CD4-positive, alpha-beta T cell treated with Interferon alpha-2 for 1 hour (primary cell): ENCODE measurements around the gene FBXO33.
A peak's percentile ranks its signal among the peaks of the same experiment; 100 is the strongest.

ENCODE experiments used
- DNase-seq, 2 donors: peaks; one replicate each; pipeline ENCODE4 v3.0.0-alpha.2; 2020 to 2022

The FBXO33 gene, protein sequence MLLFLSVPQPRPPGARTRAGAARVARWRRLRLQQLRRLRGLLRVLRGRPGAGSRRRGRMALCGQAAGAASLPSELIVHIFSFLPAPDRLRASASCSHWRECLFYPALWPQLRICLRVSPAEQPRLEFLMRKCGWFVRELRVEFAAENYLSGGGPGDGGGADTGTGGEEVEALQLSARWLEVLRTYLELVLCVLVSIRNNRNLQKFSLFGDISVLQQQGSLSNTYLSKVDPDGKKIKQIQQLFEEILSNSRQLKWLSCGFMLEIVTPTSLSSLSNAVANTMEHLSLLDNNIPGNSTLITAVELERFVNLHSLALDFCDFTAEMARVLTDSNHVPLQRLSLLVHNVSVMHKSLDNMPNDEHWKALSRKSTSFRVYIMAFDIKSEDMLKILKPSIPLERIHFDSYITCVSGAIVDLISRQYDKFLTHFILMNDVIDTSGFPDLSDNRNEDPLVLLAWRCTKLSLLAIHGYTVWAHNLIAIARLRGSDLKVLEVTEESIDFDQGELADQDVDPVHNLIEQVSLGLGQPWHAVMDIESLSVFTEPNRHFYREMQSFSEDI

DNA sequence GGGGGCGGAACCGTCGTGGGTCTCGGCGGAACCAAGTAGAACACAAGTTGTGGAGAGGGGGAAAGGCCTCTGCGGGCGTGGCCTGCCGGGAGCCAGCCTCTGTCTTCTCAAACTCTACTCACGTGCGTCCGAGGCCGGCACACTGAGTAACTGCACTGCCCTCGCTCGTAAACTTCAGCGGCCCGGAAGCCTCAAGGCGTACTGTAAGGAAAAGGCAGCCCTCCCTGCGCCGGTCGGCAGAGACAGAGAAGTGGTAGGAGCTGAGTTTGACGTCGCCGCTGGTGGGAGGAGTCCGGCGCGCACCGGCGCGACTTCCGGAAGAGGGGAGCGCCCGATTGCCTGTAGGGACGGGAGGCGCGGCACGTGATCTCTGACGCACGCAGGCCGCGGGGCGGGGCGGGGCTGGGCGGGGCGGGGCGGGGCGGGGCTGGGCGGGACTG lies at the start of gene FBXO33:
Gene FBXO33 (minus strand): TSS at position 255 of the 440 bp plus-strand sequence. CDS start 271 bp downstream, outside the sequence.
- peak; percentile 97 to 98 for DNase-seq

DNA sequence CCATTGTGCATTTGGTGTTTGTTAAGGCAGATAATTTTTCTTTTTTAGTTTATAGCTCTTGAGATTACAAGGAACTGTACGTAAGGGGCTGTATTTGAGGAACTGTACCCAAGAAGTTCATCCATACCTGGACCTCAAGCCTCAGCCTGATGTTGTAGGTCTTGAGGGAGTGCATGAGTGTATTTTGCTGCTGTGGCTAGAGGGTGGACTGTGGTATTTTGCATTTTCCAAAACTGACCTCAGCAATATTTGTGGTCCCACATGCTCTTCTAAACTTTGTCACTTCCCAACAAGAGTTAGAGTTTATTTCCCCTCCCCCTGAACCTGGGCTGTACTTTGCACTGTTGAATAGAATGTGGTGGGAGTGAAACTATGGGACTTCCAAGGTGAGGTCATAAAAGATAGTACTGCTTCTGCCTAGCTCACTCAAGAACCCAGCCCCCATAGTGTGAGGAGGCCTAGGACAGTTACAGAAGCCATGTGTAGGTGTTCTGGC lies 42.2 kb upstream of the FBXO33 start:
- DNase-seq: no peak

DNA sequence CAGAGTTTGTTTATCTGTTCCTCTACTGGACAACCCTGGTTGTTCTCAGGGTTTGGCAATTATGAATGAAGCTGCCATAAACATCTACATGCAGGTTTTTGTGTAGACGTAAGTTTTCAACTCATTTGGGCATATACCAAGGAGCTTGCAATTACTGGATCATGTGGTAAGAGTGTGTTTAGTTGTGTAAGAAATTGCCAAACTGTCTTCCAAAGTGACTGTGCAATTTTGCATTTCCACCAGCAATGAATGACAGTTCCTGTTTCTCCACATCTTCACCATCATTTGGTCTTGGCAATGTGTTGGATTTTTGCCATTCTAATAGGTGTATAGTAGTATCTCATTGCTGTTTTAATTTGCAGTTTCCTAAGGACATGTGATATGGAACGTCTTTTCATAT lies 39.8 kb upstream of the FBXO33 start:
- no peak for DNase-seq

DNA sequence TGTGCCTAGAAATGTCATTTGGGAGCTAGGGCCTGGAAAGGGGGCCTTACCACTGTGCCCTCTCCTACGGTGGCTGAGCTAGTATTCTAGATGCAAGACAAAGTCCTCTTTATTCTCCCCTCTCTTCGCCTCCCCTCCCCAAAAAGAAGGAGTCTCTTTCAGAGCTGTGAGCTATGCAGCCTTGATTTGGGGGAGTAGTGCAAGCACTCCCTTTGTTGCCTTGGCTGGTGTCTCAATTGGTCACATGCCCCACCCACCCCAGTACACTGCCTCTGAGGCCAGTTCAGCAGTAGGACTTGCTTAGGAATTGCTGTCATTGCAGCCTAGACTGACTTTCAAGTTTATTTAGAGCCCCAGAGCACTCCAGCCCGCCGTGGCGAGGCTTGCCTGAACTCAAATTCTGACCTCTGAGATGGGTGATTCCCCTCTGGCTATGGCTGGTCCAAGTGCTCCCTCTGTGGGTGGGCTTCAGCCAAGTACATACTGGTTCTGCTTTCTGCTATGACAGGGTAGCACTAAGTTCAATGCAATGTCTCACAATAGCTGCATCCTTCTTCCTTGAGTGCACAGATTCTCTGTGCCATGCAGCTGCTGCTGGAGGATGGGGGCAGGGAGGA lies 37.0 kb upstream of the FBXO33 start:
- peak; percentile 20 to 30 for DNase-seq

DNA sequence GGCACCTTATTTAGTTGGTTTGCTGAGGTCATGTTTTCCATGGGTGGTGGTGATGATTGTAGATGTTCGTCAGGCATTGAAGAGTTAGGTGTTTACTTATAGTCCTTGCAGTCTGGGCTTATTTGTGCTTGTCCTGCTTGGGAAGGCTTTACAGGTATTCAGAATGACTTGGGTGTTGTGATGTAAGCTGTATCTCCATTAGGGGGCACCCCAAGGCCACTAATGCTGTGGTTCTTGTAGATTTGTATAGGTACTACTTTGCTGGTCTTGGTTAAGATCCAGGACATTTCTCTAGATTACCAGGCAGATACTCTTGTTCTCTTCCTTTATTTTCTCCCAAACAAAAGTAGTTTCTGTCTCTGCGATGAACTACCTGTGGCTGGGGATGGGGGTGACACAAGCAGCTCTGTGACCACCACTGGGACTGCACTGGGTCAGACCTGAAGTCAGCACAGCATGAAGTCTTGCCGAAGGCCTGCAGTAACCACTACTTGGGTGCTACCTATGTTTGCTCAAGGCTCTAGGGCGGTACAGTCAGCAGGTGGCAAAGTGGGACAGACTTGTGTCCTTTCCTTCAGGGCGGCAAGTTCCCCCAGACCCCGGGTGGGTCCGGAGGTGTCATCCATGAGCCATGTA lies 35.8 kb upstream of the FBXO33 start:
- DNase-seq: peak in 1 of 2 donors; percentile 5

DNA sequence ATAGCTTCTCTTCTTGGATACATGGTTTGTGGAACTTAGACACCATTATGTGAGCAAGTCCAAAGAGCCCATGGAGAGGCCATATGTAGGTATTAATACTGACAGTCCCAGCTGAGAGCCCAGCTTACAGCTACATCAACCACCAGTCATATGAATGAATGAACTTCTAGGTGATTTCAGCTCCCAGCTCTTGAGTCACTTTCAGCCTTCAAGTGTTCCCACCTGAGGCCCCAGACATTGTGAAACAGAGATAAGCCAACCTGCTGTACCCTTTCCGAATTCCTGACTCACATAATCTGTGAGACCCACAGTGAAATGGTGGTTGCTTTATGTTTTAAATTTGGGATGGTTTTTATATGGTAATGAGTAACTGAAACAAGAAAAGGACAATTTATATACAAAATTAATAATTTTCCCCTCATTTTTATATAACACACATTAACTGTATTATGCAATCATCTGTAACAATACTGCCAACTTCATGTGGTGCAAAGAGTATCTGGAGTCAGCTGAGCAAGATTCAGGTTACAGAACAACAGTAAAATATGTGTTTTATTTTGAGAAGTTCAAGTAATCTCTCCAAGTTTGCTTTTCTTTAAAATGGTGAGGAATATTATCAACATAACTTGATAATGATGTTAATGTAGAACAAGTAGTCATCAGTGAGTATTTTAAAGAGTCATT lies 27.7 kb upstream of the FBXO33 start:
- DNase-seq: no peak

DNA sequence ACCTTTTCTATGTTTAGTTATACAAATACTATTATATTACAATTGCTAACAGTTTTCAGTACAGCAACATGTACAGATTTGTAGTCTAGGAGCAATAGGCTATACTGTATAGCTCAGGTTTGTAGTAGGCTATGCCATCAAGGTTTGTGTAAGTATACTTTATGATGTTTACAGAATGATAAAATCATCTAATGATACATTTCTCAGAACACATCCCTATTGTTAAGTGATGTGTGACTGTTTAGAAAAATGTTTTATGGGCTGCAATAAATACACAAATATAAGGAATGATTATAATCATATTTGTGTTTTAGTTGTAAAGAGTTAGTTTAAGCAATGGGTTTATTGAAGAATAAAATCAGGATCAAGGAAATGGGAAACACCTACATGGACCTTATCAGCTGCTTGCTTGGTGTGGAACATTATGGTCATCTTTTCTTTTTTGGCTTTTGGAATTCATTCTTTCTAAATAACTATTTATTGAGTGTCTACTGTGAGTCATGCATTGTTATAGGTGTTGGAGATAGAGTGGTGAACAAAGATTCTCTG lies 24.5 kb upstream of the FBXO33 start:
- DNase-seq: no peak

DNA sequence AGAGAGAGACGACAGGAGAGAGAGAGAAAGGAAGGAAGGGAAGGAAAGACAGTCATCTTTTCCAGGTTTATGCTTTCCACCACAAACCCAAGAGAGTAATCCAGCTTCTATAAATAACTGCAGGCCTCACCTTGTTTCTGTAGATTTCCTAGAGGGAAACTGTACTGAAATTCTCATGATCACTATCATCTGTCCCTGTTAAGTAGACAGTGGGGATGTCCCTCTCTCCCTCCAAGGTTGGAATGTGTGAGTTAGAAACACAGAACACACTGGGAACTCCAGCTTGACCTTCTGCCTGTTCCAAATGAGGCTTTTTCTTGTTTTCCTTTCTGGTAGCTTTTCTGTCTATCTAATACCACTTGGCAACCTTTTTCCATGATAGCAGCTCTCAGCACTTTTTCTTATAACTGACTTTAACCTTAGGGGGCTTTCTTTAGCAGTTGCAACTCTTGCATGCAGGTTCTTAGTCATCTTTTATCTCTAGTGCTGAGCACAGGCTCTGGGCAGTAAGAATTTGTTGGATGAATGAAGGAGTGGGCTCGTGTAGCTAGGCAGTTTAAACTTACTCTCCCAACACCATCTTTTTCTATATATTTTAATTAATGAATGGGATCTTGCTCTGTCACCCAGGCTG lies 22.8 kb upstream of the FBXO33 start:
- no peak for DNase-seq

DNA sequence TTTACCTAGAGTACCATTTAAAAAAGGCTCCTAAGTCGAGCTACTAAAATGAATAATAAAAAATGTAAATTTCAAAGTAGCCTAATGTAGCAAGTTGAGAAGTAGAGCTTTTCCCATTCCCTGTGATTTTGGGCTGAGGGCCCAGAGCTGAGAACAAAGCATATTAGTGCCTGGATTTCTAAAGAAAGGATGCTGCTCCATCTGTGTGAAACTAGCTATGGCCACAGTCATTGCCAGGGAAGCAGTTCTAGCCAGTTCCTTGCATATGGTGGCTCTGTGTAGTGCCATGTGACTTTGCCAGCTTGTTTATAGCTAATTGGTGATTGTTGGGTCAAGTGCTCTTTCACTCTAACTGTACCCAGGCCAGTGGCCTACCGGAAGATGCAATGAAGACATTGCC lies 20.4 kb upstream of the FBXO33 start:
- DNase-seq: no peak

DNA sequence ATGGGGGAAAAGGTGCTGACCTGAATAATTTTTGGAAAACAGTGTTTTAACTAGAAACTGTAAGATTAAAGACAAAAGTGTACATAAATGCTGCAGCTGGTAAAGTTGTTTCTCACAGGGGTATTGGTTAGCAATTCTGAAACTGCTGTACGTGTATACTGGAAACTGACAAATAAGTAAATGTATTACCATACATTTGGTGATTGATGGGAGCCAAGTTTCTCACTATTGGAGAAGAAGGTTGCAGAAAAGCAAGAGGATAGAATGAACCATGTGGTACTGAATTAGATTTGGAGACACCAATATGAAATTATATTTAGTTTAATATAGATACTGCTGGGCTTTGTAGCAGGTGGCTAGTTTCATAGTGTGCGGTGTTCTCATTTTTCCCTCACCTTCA lies 19.6 kb upstream of the FBXO33 start:
- no peak for DNase-seq

DNA sequence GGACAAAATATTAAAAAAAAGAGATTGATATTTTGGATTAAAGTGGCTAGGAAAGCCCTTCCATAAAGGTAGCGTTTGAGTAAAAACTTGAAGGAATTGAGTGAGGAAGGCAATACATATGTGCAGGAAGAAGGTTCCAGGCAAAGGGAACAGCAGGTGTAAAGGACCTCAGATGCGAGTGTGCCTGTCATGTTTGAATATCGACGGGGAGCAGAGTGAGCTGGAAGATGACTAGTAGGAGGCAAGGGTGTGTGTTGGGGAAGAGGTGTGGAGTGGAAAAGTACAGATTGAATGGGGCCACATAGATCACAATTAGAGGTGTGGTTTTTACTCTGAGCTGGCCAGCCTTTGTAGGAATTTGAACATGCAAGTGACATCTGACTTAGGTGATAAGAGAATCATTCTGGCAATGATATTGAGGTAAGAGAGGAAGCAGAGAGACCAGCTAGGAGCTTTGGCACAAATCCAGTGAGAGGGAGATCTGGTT lies 15.0 kb upstream of the FBXO33 start:
- DNase-seq: no peak

DNA sequence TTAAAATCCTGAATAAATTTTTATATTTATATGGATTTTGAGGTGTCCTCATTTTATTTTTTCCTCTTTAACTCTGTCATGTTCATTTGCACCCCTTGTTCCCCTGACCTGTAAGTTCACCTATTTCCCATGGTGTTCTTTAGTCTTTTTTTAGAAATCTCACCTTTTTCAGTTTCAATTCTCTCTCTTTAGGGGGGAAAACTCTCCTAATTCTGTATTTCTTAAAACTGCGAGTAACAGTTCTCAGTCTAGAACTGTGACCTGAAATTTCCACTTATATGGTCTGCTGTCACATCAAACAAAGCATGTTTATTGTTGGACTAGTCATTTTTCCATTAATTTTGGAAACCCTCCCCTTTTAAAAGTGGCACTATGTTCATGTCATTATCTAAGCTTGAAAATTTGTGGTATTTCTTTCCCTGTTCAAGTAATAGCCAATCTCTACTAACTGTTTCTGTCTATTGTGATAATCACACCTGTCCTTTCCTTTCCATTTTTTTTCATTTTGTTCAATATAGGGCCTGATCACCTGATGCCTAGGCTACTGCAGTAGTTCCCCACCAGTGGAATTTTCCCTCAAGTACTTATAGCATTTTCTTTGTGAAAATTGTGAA lies 14.0 kb upstream of the FBXO33 start:
- no peak for DNase-seq

DNA sequence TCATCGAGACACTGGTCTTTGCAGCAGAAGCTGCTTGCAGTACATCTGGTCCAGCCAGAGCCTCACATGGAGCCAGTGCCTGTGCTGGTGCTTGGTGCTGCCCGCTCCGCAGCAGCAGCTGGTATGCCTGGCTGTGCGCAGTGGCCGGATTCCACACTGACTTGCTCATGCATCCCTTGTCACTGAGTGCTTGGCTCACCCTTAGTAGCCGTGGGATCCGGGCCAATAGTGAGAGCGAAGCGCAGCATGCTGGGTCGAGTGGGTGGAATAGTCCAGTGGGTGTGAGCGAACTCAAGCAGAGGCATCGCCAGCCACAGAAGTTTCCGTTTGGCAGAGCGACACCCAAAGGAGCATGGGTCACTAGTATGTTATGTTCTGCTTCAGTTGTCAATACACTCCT lies 10.1 kb upstream of the FBXO33 start:
- no peak for DNase-seq

DNA sequence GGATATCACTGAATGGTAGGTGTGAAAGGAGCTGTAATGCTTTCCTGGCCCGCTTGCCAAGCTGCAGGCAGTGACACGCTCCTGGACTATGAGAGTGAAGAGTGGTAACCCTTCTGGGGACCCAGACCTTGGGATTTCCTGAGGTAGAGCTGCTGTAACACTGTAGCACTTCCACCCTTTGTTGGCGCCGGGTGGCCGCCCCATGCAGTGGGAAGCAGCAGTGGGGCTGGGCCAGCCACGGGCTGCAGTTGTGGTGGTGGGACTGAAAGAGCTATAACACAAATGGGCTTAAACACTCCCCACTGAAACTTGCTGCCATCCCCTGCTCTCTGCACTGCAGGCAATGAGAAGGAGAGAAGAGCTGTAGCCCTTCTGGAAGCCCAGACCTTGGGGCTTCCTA lies 9.6 kb upstream of the FBXO33 start:
- DNase-seq: no peak

DNA sequence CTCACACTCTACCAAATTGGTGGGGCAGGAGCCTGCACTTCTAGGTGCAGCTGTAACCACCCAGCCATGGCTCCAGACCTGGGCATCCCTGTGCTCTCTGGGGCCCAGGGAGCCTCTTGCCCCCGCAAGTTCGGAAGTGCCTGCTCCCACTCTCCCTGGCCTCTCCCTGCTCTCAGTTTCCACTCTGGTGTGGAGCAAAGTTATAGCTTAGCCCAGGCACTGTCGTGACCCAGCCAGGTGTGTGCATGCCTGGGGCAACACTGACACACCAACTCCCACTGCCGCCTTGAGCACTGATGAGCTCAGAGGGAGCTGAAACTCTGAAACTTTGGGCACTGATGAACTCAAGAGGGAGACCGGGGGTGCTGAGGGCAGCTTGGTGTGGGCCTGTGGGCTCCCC lies 8.7 kb upstream of the FBXO33 start:
- no peak for DNase-seq

DNA sequence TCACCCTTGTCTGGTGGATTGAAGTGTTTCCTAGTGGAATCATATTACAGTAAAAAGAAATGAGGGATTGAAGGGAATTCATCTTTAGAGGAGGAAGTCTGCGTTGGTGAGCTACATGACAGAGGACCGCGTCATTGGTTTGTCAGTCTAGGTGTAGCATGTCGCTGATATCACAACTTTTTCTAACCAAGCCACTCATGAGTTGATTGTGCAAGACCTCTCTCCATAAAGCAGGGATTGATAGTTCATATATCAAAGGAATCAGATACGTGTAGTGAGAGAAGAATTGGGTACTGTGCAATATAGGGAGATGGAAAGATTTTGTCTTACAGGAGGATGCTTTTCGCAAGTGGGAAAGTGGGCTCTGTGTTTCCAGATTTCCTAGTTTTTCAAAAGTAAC lies 3.0 kb upstream of the FBXO33 start:
- DNase-seq: no peak

DNA sequence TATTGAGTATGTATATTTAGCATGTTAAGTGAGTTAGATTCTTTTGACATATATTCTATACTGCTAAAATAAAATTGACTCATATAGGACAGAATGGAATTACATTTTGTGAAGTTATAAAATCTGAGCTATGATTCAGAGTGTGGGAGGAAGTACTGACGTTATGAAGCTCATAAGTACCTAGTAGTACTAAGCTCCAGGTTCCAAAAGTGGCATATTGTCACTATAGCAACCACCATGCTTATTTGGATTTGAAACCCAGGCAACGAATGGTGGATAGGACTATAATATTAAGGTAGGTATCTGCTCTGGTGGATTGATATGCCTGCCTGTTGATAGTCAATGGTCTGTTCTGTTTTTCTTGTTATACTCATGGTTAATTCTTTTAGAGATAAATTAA lies 2.2 kb upstream of the FBXO33 start:
- peak in 1 of 2 donors; percentile 17 for DNase-seq

DNA sequence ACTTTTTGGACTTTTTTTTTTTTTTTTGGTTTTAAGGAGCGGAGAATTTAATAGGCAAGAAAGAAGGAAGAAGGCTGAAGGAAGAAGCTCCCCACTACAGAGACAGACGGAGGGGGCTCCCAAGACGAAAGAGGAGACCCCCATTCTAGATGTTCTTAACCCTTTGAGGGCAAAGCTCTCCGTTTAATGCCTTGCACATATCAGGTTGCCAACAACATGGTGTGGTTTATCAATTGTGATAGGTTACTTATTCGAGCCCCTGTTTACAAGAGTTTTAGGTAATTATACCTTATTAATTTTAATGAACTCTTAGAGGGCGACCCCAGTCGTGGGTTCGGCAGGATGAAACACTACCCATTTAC lies 1.2 kb upstream of the FBXO33 start:
- no peak for DNase-seq

DNA sequence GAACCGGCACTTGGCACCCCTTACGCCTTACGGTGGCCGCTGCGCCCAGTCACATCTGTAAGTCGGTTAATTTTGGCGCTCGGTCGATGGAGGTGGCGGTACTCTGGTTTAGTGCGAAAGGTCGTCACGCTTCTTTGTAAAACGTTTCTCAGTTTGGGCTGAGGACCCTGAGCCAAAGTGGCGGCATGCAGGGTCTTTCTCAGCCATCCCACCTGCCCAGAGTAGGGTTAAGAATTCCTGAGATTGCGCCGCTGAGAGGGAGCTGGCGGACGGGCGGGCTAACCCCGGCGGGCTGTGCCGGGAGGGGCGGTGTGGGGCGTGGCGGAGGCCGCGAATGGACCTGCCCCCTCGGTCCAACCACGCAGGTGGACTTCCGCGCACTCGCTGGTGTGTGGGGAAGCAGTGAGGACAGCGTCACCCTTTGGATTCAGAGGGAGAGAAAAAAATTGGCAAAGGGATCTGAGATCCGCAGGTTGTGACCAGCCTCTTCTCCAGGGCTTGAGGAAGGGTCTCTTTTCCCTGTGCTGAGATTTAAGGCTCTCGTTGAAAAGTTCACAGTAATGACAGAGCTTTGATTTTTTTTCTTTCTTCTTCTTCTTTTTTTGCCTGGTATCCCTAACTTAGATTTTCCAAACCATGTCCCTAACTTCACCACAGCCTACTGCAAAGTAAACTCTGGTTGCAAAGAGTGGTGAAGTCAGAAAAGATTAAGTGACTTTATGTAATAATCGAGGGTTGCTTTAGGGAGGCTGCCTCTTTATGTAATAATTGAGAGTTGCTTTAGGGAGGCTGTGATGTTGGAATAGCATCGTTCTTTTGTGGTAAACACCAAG lies 602 bp upstream of the FBXO33 start:
- DNase-seq: peak; percentile 72 to 85

DNA sequence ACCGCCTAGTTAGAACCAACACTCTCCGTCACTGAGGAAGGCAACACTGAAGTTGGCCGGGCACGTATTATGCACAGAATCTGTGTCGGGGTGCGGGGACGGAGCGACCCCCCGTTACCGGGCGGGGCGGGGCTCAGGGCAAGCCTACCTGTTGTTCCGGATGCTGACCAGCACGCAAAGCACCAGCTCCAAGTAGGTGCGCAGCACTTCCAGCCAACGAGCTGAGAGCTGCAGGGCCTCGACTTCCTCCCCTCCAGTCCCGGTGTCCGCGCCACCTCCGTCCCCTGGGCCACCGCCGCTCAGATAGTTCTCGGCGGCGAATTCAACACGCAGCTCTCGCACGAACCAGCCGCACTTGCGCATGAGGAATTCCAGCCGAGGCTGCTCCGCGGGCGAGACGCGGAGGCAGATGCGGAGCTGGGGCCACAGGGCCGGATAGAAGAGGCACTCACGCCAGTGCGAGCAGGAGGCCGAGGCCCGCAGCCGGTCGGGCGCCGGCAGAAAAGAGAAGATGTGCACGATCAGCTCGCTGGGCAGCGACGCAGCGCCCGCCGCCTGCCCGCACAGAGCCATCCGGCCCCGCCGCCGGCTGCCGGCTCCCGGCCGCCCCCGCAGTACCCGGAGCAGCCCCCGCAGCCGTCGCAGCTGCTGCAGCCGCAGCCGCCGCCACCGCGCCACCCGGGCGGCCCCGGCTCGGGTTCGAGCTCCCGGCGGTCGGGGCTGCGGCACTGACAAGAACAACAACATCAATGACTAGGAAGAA lies 636 bp downstream of the FBXO33 start:
- DNase-seq: peak; percentile 36 to 59
